Right ventricle myocardium inferior (tissue), 1 donor: ENCODE data around the gene NTM. TPM values are rescaled to one million over a fixed set of nuclear protein-coding genes. Genes with fewer than 3 reads are reported as not detected.

Experiments
- ATAC-seq: fragments of 200-7000 bp; cut with Tn5 transposase; one replicate; pipeline ENCODE4 v1.9.1; 2020; ENCODE audit warnings: mild to moderate bottlenecking, moderate library complexity
- DNase-seq: peaks from one replicate; pipeline ENCODE4 v3.0.0; 2021; ENCODE audit errors: missing footprints
- intact Hi-C: fragments of 100-400 bp; cut with DNase I; formaldehyde crosslinking; loops from one replicate; pipeline ENCODE4 v1.11.0; 2022
- total RNA-seq: library from RNA; stranded (reverse); fragmentation: NEBNext Ultra II Directional; extraction: Animal tissue kit (Norgen Biotek cat#: 25700); gene quantifications from one replicate; pipeline ENCODE4 v1.2.1, GENCODE V29; 2021
- donor health status: DM: no; HTN: yes; CAD: no; lungs with severe emphysema.

Gene NTM
- total RNA-seq, 1 donor from 2014 or later = 2.9 TPM

DNA sequence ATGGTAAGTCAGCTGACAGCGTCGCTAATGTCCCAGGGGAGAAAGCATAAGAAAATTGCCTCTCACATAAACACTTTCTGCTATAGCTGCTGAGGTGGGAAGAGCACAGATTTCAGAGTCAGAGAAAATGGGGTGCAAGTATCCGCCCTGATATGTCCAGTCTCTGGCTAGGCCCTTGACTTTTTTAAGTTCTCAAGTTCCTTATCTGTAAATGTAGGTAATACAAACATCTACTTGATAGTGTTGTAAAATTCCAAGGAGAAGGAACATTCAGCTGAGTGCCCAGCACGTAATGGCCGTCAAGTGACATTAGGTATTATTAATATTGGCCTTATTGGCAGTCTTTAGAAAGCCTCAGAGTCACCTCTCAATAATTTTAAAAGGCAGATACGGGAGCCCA lies 143.6 kb downstream of the NTM start:
- DNase-seq (no peak), ATAC-seq (no peak)
- intact Hi-C loops = loop anchor here (5.0 kb wide), 2 partner anchors 267 to 452 kb away; no protein-coding TSS in a partner anchor

GRCh38 chr11:131518305-131518838 lies 148.0 kb downstream of the NTM start:
- ATAC-seq (no peak), DNase-seq (no peak)
- intact Hi-C loops = no loop called here

DNA sequence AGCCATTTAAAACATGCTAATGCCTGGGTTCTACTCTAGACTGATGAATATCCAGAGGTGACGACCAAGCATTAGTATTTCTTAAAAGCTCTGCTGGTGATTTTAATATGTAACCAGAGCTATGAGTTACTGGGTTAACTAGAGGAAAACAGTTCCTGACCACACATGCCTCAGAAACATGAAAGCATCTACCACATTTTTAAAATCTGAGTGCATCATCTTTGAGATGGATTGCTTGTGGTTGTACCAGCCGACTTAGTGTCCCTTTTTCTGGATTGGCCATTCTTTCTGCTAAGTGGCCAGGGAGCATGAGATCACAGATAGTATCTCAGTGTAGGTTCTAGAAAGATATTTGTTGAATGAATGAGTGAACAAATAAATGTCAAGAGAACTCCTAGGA lies 152.4 kb downstream of the NTM start:
- ATAC-seq (no peak), DNase-seq (no peak)
- intact Hi-C loops = no loop called here

GRCh38 chr11:131530407-131530806 lies 160.0 kb downstream of the NTM start:
- DNase-seq (no peak), ATAC-seq (no peak)
- intact Hi-C loops = no loop called here

- intact Hi-C loops = no loop called here
- ATAC-seq = no peak
- DNase-seq = no peak
These were observed 162.7 kb downstream of the NTM start for GRCh38 chr11:131533149-131533548.

GRCh38 chr11:131533998-131534397 lies 163.6 kb downstream of the NTM start:
- intact Hi-C loops = no loop called here
- ATAC-seq = no peak
- no peak for DNase-seq

GRCh38 chr11:131534611-131535010 lies 164.2 kb downstream of the NTM start:
- intact Hi-C loops = no loop called here

DNA sequence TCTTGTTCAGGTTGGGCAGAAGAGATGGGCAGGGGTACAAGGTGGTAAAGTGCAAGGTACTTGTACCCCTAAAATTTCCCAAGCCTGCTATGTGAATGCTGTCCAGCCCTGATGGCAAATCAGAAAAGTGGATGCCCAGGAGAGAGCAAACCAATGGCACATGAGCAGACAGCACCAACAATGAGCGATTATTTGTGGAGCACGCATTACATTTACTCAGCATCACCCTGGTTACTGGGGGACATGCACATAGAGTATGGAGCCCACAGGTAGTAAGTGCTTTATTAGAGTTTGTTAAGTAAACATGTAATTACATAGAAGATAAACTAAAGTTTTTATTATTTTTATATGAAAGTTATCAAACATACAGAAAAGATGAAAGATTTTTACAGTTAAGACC lies 165.7 kb downstream of the NTM start:
- no peak for ATAC-seq
- intact Hi-C loops = no loop called here

More at GRCh38 chr11:131534611-131535010, 164.2 kb downstream of the NTM start:
- no peak for ATAC-seq
- DNase-seq = no peak

DNA sequence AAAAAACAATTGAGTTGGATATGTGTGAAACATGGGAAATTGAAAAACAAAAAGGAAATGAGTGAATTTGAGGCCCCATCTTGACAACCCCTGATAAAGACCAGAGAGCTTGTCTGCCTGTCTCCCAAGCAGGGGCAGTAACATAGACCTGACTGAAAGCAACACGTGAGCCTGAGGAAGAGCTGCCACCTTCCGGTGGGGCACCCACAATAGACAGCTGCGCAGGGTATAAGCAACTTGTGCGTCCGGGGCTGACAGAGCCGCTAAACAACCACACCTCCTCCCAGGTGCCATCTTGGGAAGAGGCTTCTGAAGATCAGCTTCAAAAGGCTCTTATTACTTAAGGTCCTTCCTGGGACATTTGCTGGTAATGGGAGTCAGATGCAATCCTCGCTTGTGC lies 166.8 kb downstream of the NTM start:
- DNase-seq (no peak), ATAC-seq (no peak)
- intact Hi-C loops = no loop called here

More for the DNA sequence above, 165.7 kb downstream of the NTM start:
- DNase-seq = no peak

- DNase-seq (no peak), ATAC-seq (no peak)
- intact Hi-C loops = no loop called here
These were observed 167.3 kb downstream of the NTM start for GRCh38 chr11:131537748-131538147.

GRCh38 chr11:131538322-131538721 lies 167.9 kb downstream of the NTM start:
- DNase-seq (no peak), ATAC-seq (no peak)
- intact Hi-C loops = no loop called here

DNA sequence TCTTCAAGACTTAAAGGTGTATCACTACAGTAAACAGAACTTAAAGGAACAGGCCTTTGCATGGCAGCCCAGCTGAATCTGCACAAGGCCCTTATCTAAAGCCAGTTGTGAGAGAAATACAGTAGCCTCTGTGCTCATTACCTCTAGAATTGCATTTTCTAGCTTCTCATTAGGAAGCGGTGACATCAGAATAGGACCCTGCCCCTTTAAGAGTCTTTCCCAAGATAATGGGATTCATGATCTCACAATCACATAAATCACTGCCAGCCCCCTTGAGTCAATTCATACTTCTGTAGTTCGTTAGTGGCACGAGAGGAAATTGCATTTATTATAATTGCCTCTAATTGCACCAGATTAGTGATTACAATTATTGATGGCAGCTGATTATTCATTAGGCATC lies 170.3 kb downstream of the NTM start:
- no peak for ATAC-seq
- intact Hi-C loops = no loop called here
- no peak for DNase-seq

- intact Hi-C loops = no loop called here
- DNase-seq = no peak
- ATAC-seq = no peak
These were observed 173.1 kb downstream of the NTM start for GRCh38 chr11:131543389-131544025.

GRCh38 chr11:131544591-131544990 lies 174.2 kb downstream of the NTM start:
- no peak for ATAC-seq
- intact Hi-C loops = no loop called here
- DNase-seq = no peak

- intact Hi-C loops = no loop called here
- no peak for DNase-seq
- ATAC-seq = no peak
These were observed 175.9 kb downstream of the NTM start for GRCh38 chr11:131546218-131546895.

DNA sequence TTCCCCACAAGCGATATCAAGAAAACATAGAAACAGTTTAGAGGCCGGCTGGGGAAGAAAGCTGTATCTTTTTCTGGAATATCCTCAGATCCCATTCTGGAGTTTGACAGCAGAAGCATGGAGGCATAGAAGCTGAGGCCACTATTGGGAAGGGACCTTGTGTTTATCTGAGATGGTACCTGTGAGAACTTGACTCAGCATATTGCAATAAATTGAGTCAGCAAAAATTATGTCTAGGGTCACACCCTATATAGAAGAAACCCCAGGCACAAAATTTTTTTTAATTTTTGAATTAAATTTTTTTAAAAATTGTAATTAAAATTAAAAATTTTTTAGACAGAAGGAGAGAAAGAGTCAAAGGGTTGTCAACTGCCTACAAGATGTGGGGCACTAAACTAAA lies 178.7 kb downstream of the NTM start:
- intact Hi-C loops = no loop called here
- DNase-seq (no peak), ATAC-seq (no peak)

- intact Hi-C loops = no loop called here
- DNase-seq (no peak), ATAC-seq (no peak)
These were observed 179.4 kb downstream of the NTM start for GRCh38 chr11:131549770-131550169.

DNA sequence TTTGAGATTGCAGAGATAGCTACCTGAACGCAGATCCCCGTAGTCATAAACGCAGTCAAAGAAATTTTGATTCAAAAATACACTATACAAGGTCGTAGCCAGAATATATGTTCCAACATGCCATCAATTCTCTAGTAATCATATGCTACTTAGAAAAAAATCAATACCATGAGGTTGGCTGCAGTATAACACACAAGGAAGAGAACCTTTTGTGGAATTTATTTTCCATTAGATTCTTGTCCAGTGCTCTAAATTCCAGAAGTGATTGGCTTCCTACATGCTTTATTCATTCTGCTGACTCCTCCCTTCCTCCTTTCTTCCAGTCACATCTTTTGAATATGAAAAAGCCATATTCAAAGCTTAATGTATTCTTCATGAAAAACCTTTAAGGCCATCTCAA lies 189.9 kb downstream of the NTM start:
- intact Hi-C loops = no loop called here
- ATAC-seq (no peak), DNase-seq (no peak)

DNA sequence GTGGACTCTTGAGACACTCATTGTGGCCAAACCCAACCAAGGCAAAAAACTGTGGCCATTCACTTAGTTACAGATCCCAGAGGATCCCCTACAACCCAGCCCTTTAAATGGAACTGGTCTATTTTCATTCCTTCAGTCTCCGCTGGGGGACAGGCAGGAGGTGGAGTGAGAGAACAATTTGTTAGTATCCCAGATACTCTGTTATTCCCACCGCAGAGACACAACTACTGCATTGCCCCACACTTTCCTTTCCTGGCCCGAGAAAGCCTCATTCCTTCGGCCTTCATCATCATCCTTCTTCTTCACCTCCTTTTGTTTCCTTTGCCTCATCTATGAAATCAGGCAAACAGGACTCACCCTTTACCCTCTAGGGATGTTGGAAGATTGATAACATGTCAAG lies 191.1 kb downstream of the NTM start:
- no peak for DNase-seq
- no peak for ATAC-seq
- intact Hi-C loops = no loop called here

DNA sequence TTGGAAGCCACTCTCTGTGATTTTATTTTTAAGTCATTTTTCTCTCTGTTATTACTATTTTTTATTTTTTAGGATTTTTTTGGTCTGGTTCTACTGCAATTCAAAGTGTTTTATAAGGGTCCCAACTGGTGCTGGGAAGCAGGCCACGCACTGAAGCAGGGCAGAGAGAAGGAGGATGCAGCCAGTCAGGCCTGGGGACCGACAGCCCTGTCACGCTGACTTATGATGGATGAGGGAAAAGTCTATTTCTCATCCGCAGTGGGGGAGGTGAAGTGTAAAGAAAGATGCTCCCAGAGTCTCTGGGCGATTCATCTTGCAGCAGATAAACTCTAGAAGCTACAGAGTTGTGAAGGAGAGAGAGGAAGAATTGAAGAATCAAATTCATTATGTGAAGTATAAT lies 191.6 kb downstream of the NTM start:
- DNase-seq (no peak), ATAC-seq (no peak)
- intact Hi-C loops = no loop called here
